Sigmoid colon (tissue), 7 donors: Measurements from ENCODE around the gene MRO. TPM values are rescaled to one million over a fixed set of nuclear protein-coding genes. Genes with fewer than 3 reads are reported as not detected.
A peak's percentile ranks its signal among the peaks of the same experiment; 100 is the strongest.

Experiments used
- DNase-seq: peaks from one replicate; pipeline ENCODE4 v3.0.0-alpha.2; 2019
- H3K27ac ChIP-seq, 4 donors: fragments of 200-600 bp; sonication (generic); one replicate each; pipeline ENCODE4 v1.5.1; 2016 to 2019; ENCODE audit warnings: mild to moderate bottlenecking in 1 of 4
- H3K27me3 ChIP-seq, 3 donors: fragments of 200-600 bp; sonication (generic); one replicate each; pipeline ENCODE4 v1.5.1; 2019; ENCODE audit warnings: mild to moderate bottlenecking in 1 of 3
- H3K36me3 ChIP-seq, 4 donors: fragments of 200-600 bp; sonication (generic); one replicate each; pipeline ENCODE4 v1.5.1; 2016 to 2019
- H3K4me1 ChIP-seq, 4 donors: fragments of 200-600 bp; sonication (generic); one replicate each; pipeline ENCODE4 v1.5.1; 2017 to 2019
- H3K4me3 ChIP-seq, 4 donors: fragments of 200-600 bp; sonication (generic); one replicate each; pipeline ENCODE4 v1.5.1; 2017 to 2019; ENCODE audit warnings: mild to moderate bottlenecking in 2 of 4, moderate library complexity in 1 of 4
- H3K9me3 ChIP-seq, 4 donors: fragments of 200-600 bp in 3 of 4; sonication (generic) in 3 of 4; one replicate each; pipeline versions ENCODE4 v1.5.1 to v1.6.1; 2013 to 2019
- CTCF ChIP-seq, 4 experiments: fragments of 450-650 bp in 3 of 4; fragments of 200-600 bp in 1 of 4; IDR thresholded peaks; one replicate each; pipeline ENCODE4 v1.5.1; 2016 to 2019; ENCODE audit warnings: antibody characterized with exemption in 4 of 4, mild to moderate bottlenecking in 3 of 4, moderate library complexity in 2 of 4
- EP300 ChIP-seq, 4 donors: sonication (generic); formaldehyde crosslinking; IDR thresholded peaks; one replicate each; pipeline ENCODE4 v1.6.1; 2017; ENCODE audit warnings: antibody characterized with exemption in 4 of 4
- POLR2A ChIP-seq, 2 donors: fragments of 450-650 bp; IDR thresholded peaks; one replicate each; pipeline ENCODE4 v1.6.1; 2016; ENCODE audit warnings: antibody characterized with exemption in 2 of 2, mild to moderate bottlenecking in 2 of 2, moderate library complexity in 2 of 2
- POLR2AphosphoS5 ChIP-seq, 4 donors: sonication (generic); formaldehyde crosslinking; IDR thresholded peaks; one replicate each; pipeline ENCODE4 v1.6.1; 2017; ENCODE audit warnings: antibody characterized with exemption in 4 of 4
- WGBS, 2 donors: extraction: QIAGEN DNeasy Blood & Tissue Kit; methylation state at CpG; one replicate each; pipeline ENCODE4 v1.1.7; 2013; 5-methylcytosine and 5-hydroxymethylcytosine counted together
- intact Hi-C: fragments of 100-400 bp; cut with DNase I; formaldehyde crosslinking; loops from one replicate; pipeline ENCODE4 v1.15.1; 2023
- polyA plus RNA-seq, 3 donors: library from polyadenylated mRNA; stranded (reverse); fragments of 200-250 nt; gene quantifications; one replicate each; pipeline ENCODE4 v1.2.3, GENCODE V29; 2013
- total RNA-seq, 4 donors: library from RNA; depleted of rRNA; stranded (reverse); fragments of >200 nt; gene quantifications; one replicate each; pipeline ENCODE4 v1.1.0, GENCODE V29; 2016
- donor health status: healthy with polysubstance abuse.
- donor health status: Bipolar disorder and iron deficiency.
- donor health status: healthy.

Gene MRO
- 1 to 10 TPM in 1 of 4 donors, under 1 TPM in 3; under 0.01 to 2.5 (median 0.45) TPM for total RNA-seq
- under 1 TPM in 2 of 3 donors, not detected in 1; 0.12 to 0.46 TPM for polyA plus RNA-seq

GRCh38 chr18:50819728-50820378 is at the start of gene MRO:
TSS of gene MRO (minus strand) at chr18:50820016. CDS start at chr18:50809400, 10,616 bp downstream.
- no peaks in the 10 kb centered on the region for H3K36me3 ChIP-seq
- H3K27ac ChIP-seq: peak within 1 kb of the TSS; percentile 8 to 38 (median 26)
- peak within 1 kb of the TSS; percentile 15 to 42 (median 36) for H3K4me3 ChIP-seq
- intact Hi-C loops: loop anchor here (1.0 to 5.0 kb wide), 5 partner anchors 57 to 377 kb away; partner anchors contain the start of genes ELAC1, ME2, MEX3C and SMAD4
- H3K9me3 ChIP-seq: no peaks in the 10 kb centered on the region
- 1 to 2% methylated on average over 24 of the region's 24 CpGs for WGBS, 2 donors
- H3K4me1 ChIP-seq: peaks cover 0 to 31% (median 17%) of the 10 kb centered on the region in 4 donors
- H3K27me3 ChIP-seq: no peaks in the 10 kb centered on the region
- TF ChIP-seq POLR2A (IDR thresholded peaks at IDR 0.05) (no peak), CTCF (IDR thresholded peaks at IDR 0.05) (peak; percentile 79 to 93 (median 84)), EP300 (IDR thresholded peaks at IDR 0.05) (peak in 2 of 4 donors; percentile 35 to 78), POLR2AphosphoS5 (IDR thresholded peaks at IDR 0.05) (peak; percentile 48 to 67 (median 62))
- DNase-seq: peak; percentile 93

- Histone ChIP-seq H3K27ac (no peak overlapping the region), H3K9me3 (no peaks in the 10 kb centered on the region), H3K4me3 (no peak overlapping the region), H3K27me3 (no peaks in the 10 kb centered on the region), H3K4me1 (no peaks in the 10 kb centered on the region), H3K36me3 (no peaks in the 10 kb centered on the region)
- no peak for DNase-seq
- no peak for TF ChIP-seq POLR2A (IDR thresholded peaks at IDR 0.05)
- TF ChIP-seq POLR2AphosphoS5 (IDR thresholded peaks at IDR 0.05): no peak
- no peak for TF ChIP-seq EP300 (IDR thresholded peaks at IDR 0.05)
- TF ChIP-seq CTCF (IDR thresholded peaks at IDR 0.05): no peak
- intact Hi-C loops: no loop called here
- WGBS, 2 donors: 41 to 81% methylated on average over 4 of the region's 4 CpGs
Measured at GRCh38 chr18:50869150-50869549, 49.3 kb upstream of the MRO start.

GRCh38 chr18:50866765-50867164 is 46.9 kb upstream of the MRO start:
- H3K4me3 ChIP-seq: no peak overlapping the region
- no peaks in the 10 kb centered on the region for H3K9me3 ChIP-seq
- H3K27ac ChIP-seq: no peak overlapping the region
- no peaks in the 10 kb centered on the region for H3K27me3 ChIP-seq
- H3K36me3 ChIP-seq: no peaks in the 10 kb centered on the region
- peaks cover 0 to 12% (median 0%) of the 10 kb centered on the region in 4 donors for H3K4me1 ChIP-seq
- no peak for TF ChIP-seq POLR2AphosphoS5 (IDR thresholded peaks at IDR 0.05)
- TF ChIP-seq EP300 (IDR thresholded peaks at IDR 0.05): no peak
- no peak for TF ChIP-seq CTCF (IDR thresholded peaks at IDR 0.05)
- no peak for TF ChIP-seq POLR2A (IDR thresholded peaks at IDR 0.05)
- intact Hi-C loops: no loop called here
- DNase-seq: no peak

GRCh38 chr18:50863840-50864375 is 44.1 kb upstream of the MRO start:
- TF ChIP-seq EP300 (IDR thresholded peaks at IDR 0.05) (no peak), POLR2AphosphoS5 (IDR thresholded peaks at IDR 0.05) (no peak), CTCF (IDR thresholded peaks at IDR 0.05) (no peak), POLR2A (IDR thresholded peaks at IDR 0.05) (no peak)
- no peak for DNase-seq
- intact Hi-C loops: no loop called here

More at GRCh38 chr18:50863840-50864375, 44.1 kb upstream of the MRO start:
- H3K4me1 ChIP-seq: peaks cover 0 to 12% (median 0%) of the 10 kb centered on the region in 4 donors
- H3K36me3 ChIP-seq: no peaks in the 10 kb centered on the region
- 23 to 61% methylated on average over 4 of the region's 4 CpGs for WGBS, 2 donors
- no peak overlapping the region for H3K4me3 ChIP-seq
- H3K27me3 ChIP-seq: no peaks in the 10 kb centered on the region
- H3K27ac ChIP-seq: peak overlapping the region in 1 of 4 donors; percentile 4
- no peaks in the 10 kb centered on the region for H3K9me3 ChIP-seq
